Neural progenitor cell (in vitro differentiated cells): ENCODE results near the gene VPS35L.

ENCODE experiments used
- CTCF ChIP-seq: fragments of 200-600 bp; sonication (generic); IDR thresholded peaks from 2 replicates; pipeline ENCODE4 v1.5.1; 2017; ENCODE audit warnings: antibody characterized with exemption, mild to moderate bottlenecking
- EZH2 ChIP-seq: fragments of 200-600 bp; sonication (generic); IDR thresholded peaks from 2 replicates; pipeline ENCODE4 v1.6.1; 2017; ENCODE audit warnings: antibody characterized with exemption, mild to moderate bottlenecking, moderate library complexity
- EZH2phosphoT487 ChIP-seq: fragments of 200-600 bp; sonication (generic); IDR thresholded peaks from 2 replicates; pipeline ENCODE4 v1.6.1; 2017; ENCODE audit warnings: antibody characterized with exemption

GRCh38 chr16:19560078-19560477 lies 4.6 kb downstream of the VPS35L start:
- TF ChIP-seq EZH2 (no peak), CTCF (no peak), EZH2phosphoT487 (no peak)
